H1 (cell line): ENCODE data around the gene FAS. TPM values are rescaled to one million over a fixed set of nuclear protein-coding genes. Genes with fewer than 3 reads are reported as not detected.

ENCODE experiments used
- CTCF ChIA-PET: fragments of 300-600 bp; sonication (Branson Sonifier 250); formaldehyde crosslinking; loops from one replicate; lab custom pipeline; 2021; ENCODE audit not compliant: partially characterized antibody; lab: Charles Lee
- POLR2A ChIA-PET: fragments of 300-600 bp; sonication (Branson Sonifier 250); formaldehyde crosslinking; loops from one replicate; lab custom pipeline; 2021; ENCODE audit warnings: inconsistent platforms; ENCODE audit not compliant: partially characterized antibody; lab: Charles Lee
- DNase-seq, 2 experiments: peaks; one replicate each; pipeline versions ENCODE4 v3.0.0 to v3.0.0-alpha.2; 2010 to 2022; ENCODE audit warnings: low spot score in 2 of 2, low read depth in 1 of 2, mixed read lengths in 1 of 2
- FAIRE-seq: peaks from 2 replicates; lab custom pipeline; 2011; peaks lifted over from hg19 to GRCh38; lab: Jason Lieb, UNC
- H2AFZ ChIP-seq: 2 replicates; pipeline ENCODE4 v1.8.1; 2012; ENCODE audit warnings: low read length, inconsistent platforms
- H2AK5ac ChIP-seq: 2 replicates; pipeline ENCODE4 v1.6.1; 2013; ENCODE audit warnings: low read depth, low read length
- H2BK120ac ChIP-seq: replicated peaks from 2 replicates; pipeline ENCODE3; 2013; ENCODE audit warnings: low read depth, low read length, inconsistent platforms
- H2BK12ac ChIP-seq: 2 replicates; pipeline ENCODE4 v1.6.1; 2013; ENCODE audit warnings: low read depth, low read length
- H2BK15ac ChIP-seq: 2 replicates; pipeline ENCODE4 v1.6.1; 2013; ENCODE audit warnings: low read length
- H2BK20ac ChIP-seq: 2 replicates; pipeline ENCODE4 v1.6.1; 2013; ENCODE audit warnings: low read length
- H2BK5ac ChIP-seq: 2 replicates; pipeline ENCODE4 v1.6.1; 2013; ENCODE audit warnings: low read depth, low read length
- H3K14ac ChIP-seq: 2 replicates; pipeline ENCODE4 v1.6.1; 2013; ENCODE audit warnings: inconsistent platforms; ENCODE audit not compliant: insufficient read length
- H3K18ac ChIP-seq: 2 replicates; pipeline ENCODE4 v1.6.1; 2013; ENCODE audit warnings: low read length; ENCODE audit errors: extremely low read depth
- H3K23ac ChIP-seq: 2 replicates; pipeline ENCODE4 v1.6.1; 2013; ENCODE audit warnings: inconsistent platforms; ENCODE audit not compliant: insufficient read length
- H3K23me2 ChIP-seq: 2 replicates; pipeline ENCODE4 v1.6.1; 2013; ENCODE audit warnings: low read depth, low read length
- H3K27ac ChIP-seq: 2 replicates; pipeline ENCODE4 v1.6.1; 2011; ENCODE audit warnings: low read depth, low read length, inconsistent platforms
- H3K27me3 ChIP-seq, 4 experiments: replicated peaks in 1 of 4; 1 replicate in 1 of 4; 2 replicates in 3 of 4; pipeline versions ENCODE4 v1.6.1 to v1.8.1; 2011 to 2013; ENCODE audit warnings: low read length in 3 of 4, mild to moderate bottlenecking in 3 of 4, inconsistent platforms in 2 of 4, mixed read lengths in 2 of 4, moderate library complexity in 1 of 4; ENCODE audit not compliant: control insufficient read depth in 3 of 4, insufficient read depth in 3 of 4; ENCODE audit errors: extremely low read depth in 1 of 4
- H3K36me3 ChIP-seq, 4 experiments: 2 replicates each; pipeline versions ENCODE4 v1.6.1 to v1.8.1; 2011 to 2013; ENCODE audit warnings: mild to moderate bottlenecking in 4 of 4, low read length in 3 of 4, moderate library complexity in 2 of 4, control low read depth in 1 of 4, inconsistent platforms in 1 of 4; ENCODE audit not compliant: insufficient read depth in 4 of 4, control insufficient read depth in 2 of 4
- H3K4ac ChIP-seq: replicated peaks from 2 replicates; pipeline ENCODE3; 2013; ENCODE audit warnings: low read length, low read depth, mixed read lengths, inconsistent platforms; ENCODE audit not compliant: insufficient read length
- H3K4me1 ChIP-seq, 4 experiments: replicated peaks in 1 of 4; 1 replicate in 1 of 4; 2 replicates in 3 of 4; pipeline versions ENCODE4 v1.6.1 to v1.8.1; 2011 to 2013; ENCODE audit warnings: low read length in 3 of 4, inconsistent platforms in 2 of 4, mixed read lengths in 1 of 4; ENCODE audit not compliant: insufficient read depth in 4 of 4, control insufficient read depth in 3 of 4
- H3K4me2 ChIP-seq, 2 experiments: 2 replicates each; pipeline versions ENCODE4 v1.6.1 to v1.8.1; 2011 to 2013; ENCODE audit warnings: low read depth in 2 of 2, low read length in 2 of 2, control low read depth in 1 of 2, inconsistent platforms in 1 of 2, mild to moderate bottlenecking in 1 of 2; ENCODE audit not compliant: insufficient read depth in 1 of 2
- H3K4me3 ChIP-seq, 4 experiments: fragments of 200-600, 300-600 bp in 1 of 4; sonication (generic), shearing (Covaris generic), sonication (Bioruptor Twin) in 1 of 4; 2 replicates each; pipeline versions ENCODE4 v1.5.1 to v1.8.1; 2011 to 2016; ENCODE audit warnings: low read length in 4 of 4, low read depth in 3 of 4, control low read depth in 2 of 4, inconsistent platforms in 2 of 4, mild to moderate bottlenecking in 2 of 4, mixed read lengths in 1 of 4, moderate library complexity in 1 of 4; ENCODE audit not compliant: insufficient read depth in 2 of 4; ENCODE audit errors: extremely low read depth in 1 of 4
- H3K56ac ChIP-seq: replicated peaks from 2 replicates; pipeline ENCODE3; 2013; ENCODE audit warnings: low read depth, mild to moderate bottlenecking, mixed read lengths, low read length, inconsistent platforms; ENCODE audit not compliant: insufficient read length
- H3K79me1 ChIP-seq: 2 replicates; pipeline ENCODE4 v1.6.1; 2013; ENCODE audit warnings: low read depth, low read length, control low read depth
- H3K79me2 ChIP-seq, 2 experiments: 2 replicates each; pipeline versions ENCODE4 v1.6.1 to v1.8.1; 2012 to 2013; ENCODE audit warnings: low read length in 2 of 2, mild to moderate bottlenecking in 2 of 2, inconsistent platforms in 1 of 2; ENCODE audit not compliant: insufficient read depth in 2 of 2, control insufficient read depth in 1 of 2
- H3K9ac ChIP-seq, 4 experiments: replicated peaks in 1 of 4; 1 replicate in 1 of 4; 2 replicates in 3 of 4; pipeline versions ENCODE4 v1.6.1 to v1.8.1; 2011 to 2013; ENCODE audit warnings: low read depth in 3 of 4, low read length in 3 of 4, control low read depth in 2 of 4, mild to moderate bottlenecking in 2 of 4, moderate library complexity in 2 of 4, inconsistent platforms in 1 of 4; ENCODE audit errors: extremely low read depth in 1 of 4
- H3K9me3 ChIP-seq, 2 experiments: 2 replicates each; pipeline versions ENCODE4 v1.6.1 to v1.8.1; 2012 to 2013; ENCODE audit warnings: mild to moderate bottlenecking in 2 of 2, moderate library complexity in 2 of 2, control low read depth in 1 of 2, inconsistent platforms in 1 of 2, low read depth in 1 of 2, low read length in 1 of 2, mixed read lengths in 1 of 2; ENCODE audit not compliant: insufficient read depth in 2 of 2
- H4K20me1 ChIP-seq, 2 experiments: replicated peaks in 1 of 2; 2 replicates each; pipeline versions ENCODE3 to v1.8.1; 2011 to 2013; ENCODE audit warnings: inconsistent platforms in 2 of 2, low read length in 2 of 2, mild to moderate bottlenecking in 1 of 2; ENCODE audit not compliant: insufficient read depth in 2 of 2, control insufficient read depth in 1 of 2
- H4K5ac ChIP-seq: 2 replicates; pipeline ENCODE4 v1.6.1; 2013; ENCODE audit warnings: low read length, low read depth, mixed read lengths, inconsistent platforms; ENCODE audit not compliant: insufficient read length
- H4K8ac ChIP-seq: 2 replicates; pipeline ENCODE4 v1.8.0; 2013; ENCODE audit warnings: mild to moderate bottlenecking, moderate library complexity, low read length, inconsistent platforms; ENCODE audit not compliant: insufficient read depth; ENCODE audit errors: extremely low read depth
- H4K91ac ChIP-seq: replicated peaks from 2 replicates; pipeline ENCODE3; 2013; ENCODE audit warnings: low read length, mixed read lengths, inconsistent platforms; ENCODE audit not compliant: insufficient read length
- CEBPB ChIP-seq: IDR thresholded peaks from 2 replicates; pipeline ENCODE4 v1.6.1; 2012; ENCODE audit warnings: low read depth, low read length
- EP300 ChIP-seq, 2 experiments: IDR thresholded peaks; 1 replicate in 1 of 2; 2 replicates in 1 of 2; pipeline ENCODE4 v1.6.1; 2011 to 2012; ENCODE audit warnings: low read depth in 2 of 2, low read length in 2 of 2, mild to moderate bottlenecking in 2 of 2, borderline replicate concordance in 1 of 2, inconsistent platforms in 1 of 2, moderate library complexity in 1 of 2
- TAF1 ChIP-seq: IDR thresholded peaks from 2 replicates; pipeline ENCODE4 v1.6.1; 2011; ENCODE audit warnings: mild to moderate bottlenecking, low read depth, low read length
- WGBS, 2 experiments: shearing (Covaris generic) in 1 of 2; methylation state at CpG; one replicate each; pipeline versions ENCODE4 v1.1.6 to v1.1.7; 2013 to 2015; ENCODE audit warnings: low lambda C conversion rate in 2 of 2, mixed read lengths in 2 of 2, inconsistent platforms in 1 of 2, low coverage in 1 of 2, missing lambda C conversion rate in 1 of 2; ENCODE audit not compliant: insufficient replicate concordance in 2 of 2, insufficient coverage in 1 of 2, insufficient read length in 1 of 2; ENCODE audit errors: extremely low coverage in 1 of 2, missing lambda C conversion rate in 1 of 2; 5-methylcytosine and 5-hydroxymethylcytosine counted together
- polyA plus RNA-seq, 7 experiments: library from polyadenylated mRNA; depleted of rRNA in 3 of 7; stranded (reverse) in 5 of 7; unstranded in 2 of 7; fragments of >200 nt in 5 of 7; fragments of 200-250 nt in 2 of 7; gene quantifications; 1 replicate in 5 of 7; 2 replicates in 1 of 7; 4 replicates in 1 of 7; pipeline versions ENCODE4 v1.2.1 to v1.2.3, GENCODE V29; 2011 to 2013; ENCODE audit warnings: missing spikeins in 2 of 7, mixed read lengths in 2 of 7
- total RNA-seq: library from RNA; stranded (reverse); fragmentation: NEBNext Ultra II Directional; extraction: Animal tissue kit (Norgen Biotek cat#: 25700); gene quantifications from 2 replicates; pipeline ENCODE4 v1.2.1, GENCODE V29; 2021
- TF ChIP-seq, protein P1 (sequence below): IDR thresholded peaks from 2 replicates; pipeline ENCODE4 v1.6.1; 2012; ENCODE audit warnings: inconsistent platforms

The FAS gene
- total and polyA plus RNA-seq, 2 of the 8 experiments (the other 6 are each of a cell fraction or from before 2014, with no cell fraction given) = 4.0 to 6.7 TPM

DNA sequence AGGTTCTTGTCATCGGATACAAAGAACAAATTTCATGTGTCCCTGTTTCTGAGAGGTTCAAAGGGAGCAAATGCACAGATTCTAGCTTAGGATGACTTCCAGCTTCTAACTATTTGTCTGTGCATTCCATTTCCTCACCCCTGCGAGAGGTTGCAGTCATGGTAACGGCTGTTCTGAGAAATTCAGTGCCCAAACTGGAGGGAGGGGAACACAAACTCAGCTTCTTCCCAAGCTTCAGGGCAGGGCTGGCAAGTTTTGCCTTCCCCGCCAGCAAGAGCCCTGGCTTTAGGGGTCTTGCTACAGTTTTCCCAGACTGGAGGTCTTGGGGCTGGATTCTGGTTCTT, 11.1 kb downstream of the FAS start:
- H3K79me2 ChIP-seq = no peaks in the 10 kb centered on the region
- no peak overlapping the region for H2BK15ac ChIP-seq
- FAIRE-seq (no peak), DNase-seq (no peak)
- TF ChIP-seq EP300 (IDR thresholded peaks at IDR 0.05; ENCODE audit: borderline replicate concordance in 1 of 2, low read depth in 2 of 2, low read length in 2 of 2) (no peak), CEBPB (no peak), TAF1 (no peak)
- TF ChIP-seq, protein P1, sequence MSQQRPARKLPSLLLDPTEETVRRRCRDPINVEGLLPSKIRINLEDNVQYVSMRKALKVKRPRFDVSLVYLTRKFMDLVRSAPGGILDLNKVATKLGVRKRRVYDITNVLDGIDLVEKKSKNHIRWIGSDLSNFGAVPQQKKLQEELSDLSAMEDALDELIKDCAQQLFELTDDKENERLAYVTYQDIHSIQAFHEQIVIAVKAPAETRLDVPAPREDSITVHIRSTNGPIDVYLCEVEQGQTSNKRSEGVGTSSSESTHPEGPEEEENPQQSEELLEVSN = no peak
- no peak overlapping the region for H3K4ac ChIP-seq
- H3K9me3 ChIP-seq = no peaks in the 10 kb centered on the region
- no peak overlapping the region for H3K56ac ChIP-seq
- no peak overlapping the region for H4K8ac ChIP-seq
- no peak overlapping the region for H3K4me3 ChIP-seq
- H3K4me2 ChIP-seq = no peak overlapping the region
- H3K36me3 ChIP-seq = no peaks in the 10 kb centered on the region; a peak in 1 of 8 replicates
- no peak overlapping the region for H3K23ac ChIP-seq
- no peak overlapping the region for H3K14ac ChIP-seq
- H3K27ac ChIP-seq = no peak overlapping the region
- no peak overlapping the region; a peak in 1 of 7 replicates for H3K9ac ChIP-seq
- H3K4me1 ChIP-seq = peaks cover 0 to 2% (median 0%) of the 10 kb centered on the region in 4 experiments; a peak in 1 of 7 replicates
- no peak overlapping the region for H2BK12ac ChIP-seq
- no peaks in the 10 kb centered on the region for H3K27me3 ChIP-seq
- H2BK20ac ChIP-seq = no peak overlapping the region
- H2AK5ac ChIP-seq = no peak overlapping the region
- CTCF ChIA-PET = interaction anchor here (0.8 to 2.0 kb wide), 5 partner anchors 11 to 217 kb away, joined by 3 to 9 read pairs (median 5); partner anchors contain the start of gene FAS
- no peak overlapping the region for H2BK5ac ChIP-seq
- no peak overlapping the region for H4K5ac ChIP-seq
- H3K18ac ChIP-seq = no peak overlapping the region
- H3K79me1 ChIP-seq = no peaks in the 10 kb centered on the region
- POLR2A ChIA-PET = interaction anchor here (0.6 to 0.8 kb wide), 2 partner anchors 12 to 103 kb away, joined by 3 to 5 read pairs; no protein-coding TSS in a partner anchor
- H3K23me2 ChIP-seq = no peaks in the 10 kb centered on the region
- H4K91ac ChIP-seq = no peak overlapping the region
- H2BK120ac ChIP-seq = no peak overlapping the region
- WGBS, 2 experiments = 80% methylated on average over 4 of the region's 4 CpGs; no CpG with 5 or more reads in 1 of the 2 experiments
- H2AFZ ChIP-seq = no peak overlapping the region
- H4K20me1 ChIP-seq = no peaks in the 10 kb centered on the region
